DLD1 (cell line): Measurements from ENCODE around the gene SMC4.

Experiments used
- in situ Hi-C: cut with HindIII; loops from 2 replicates; pipeline ENCODE4 v1.10.0; 2017; ENCODE audit warnings: low sequenced_read_pairs

The SMC4 gene

GRCh38 chr3:160393346-160394008 is 6.0 kb upstream of the SMC4 start:
- in situ Hi-C loops: no loop called here

- in situ Hi-C loops: no loop called here
These were observed 5.4 kb upstream of the SMC4 start for GRCh38 chr3:160394009-160394392.

GRCh38 chr3:160395297-160395696 is 4.2 kb upstream of the SMC4 start:
- in situ Hi-C loops: no loop called here

- in situ Hi-C loops: no loop called here
These were observed 678 bp upstream of the SMC4 start for GRCh38 chr3:160398820-160399124.

GRCh38 chr3:160400030-160400701 is 716 bp downstream of the SMC4 start:
- in situ Hi-C loops: no loop called here

- in situ Hi-C loops: no loop called here
These were observed 1.3 kb downstream of the SMC4 start for GRCh38 chr3:160400702-160401150.

GRCh38 chr3:160401291-160402095 is 2.0 kb downstream of the SMC4 start:
- in situ Hi-C loops: no loop called here

GRCh38 chr3:160402221-160403027 is 3.0 kb downstream of the SMC4 start:
- in situ Hi-C loops: no loop called here

GRCh38 chr3:160403028-160403545 is 3.6 kb downstream of the SMC4 start:
- in situ Hi-C loops: no loop called here

- in situ Hi-C loops: no loop called here
These were observed 4.5 kb downstream of the SMC4 start for GRCh38 chr3:160403796-160404470.

- in situ Hi-C loops: no loop called here
These were observed 10.6 kb downstream of the SMC4 start for GRCh38 chr3:160409812-160410610.

- in situ Hi-C loops: no loop called here
These were observed 13.0 kb downstream of the SMC4 start for GRCh38 chr3:160412477-160412876.

GRCh38 chr3:160413613-160414248 is 14.3 kb downstream of the SMC4 start:
- in situ Hi-C loops: no loop called here

GRCh38 chr3:160417311-160417710 is 17.9 kb downstream of the SMC4 start:
- in situ Hi-C loops: no loop called here

GRCh38 chr3:160427832-160428424 is 28.5 kb downstream of the SMC4 start:
- in situ Hi-C loops: no loop called here

- in situ Hi-C loops: no loop called here
These were observed 34.6 kb downstream of the SMC4 start for GRCh38 chr3:160434071-160434470.

GRCh38 chr3:160435095-160435494 is 35.6 kb downstream of the SMC4 start:
- in situ Hi-C loops: no loop called here

GRCh38 chr3:160435747-160436146 is 36.3 kb downstream of the SMC4 start:
- in situ Hi-C loops: no loop called here

- in situ Hi-C loops: no loop called here
These were observed 37.6 kb downstream of the SMC4 start for GRCh38 chr3:160437083-160437455.
